SK-N-MC (cell line): ENCODE measurements around the gene HS6ST1.

Experiments
- EZH2 ChIP-seq: fragments of 200-600 bp; sonication (generic); IDR thresholded peaks from one replicate; pipeline ENCODE4 v1.6.1; 2017; ENCODE audit warnings: antibody characterized with exemption
- POLR2AphosphoS5 ChIP-seq: IDR thresholded peaks from 2 replicates; pipeline ENCODE4 v1.6.1; 2012; ENCODE audit warnings: mild to moderate bottlenecking, low read depth, low read length, borderline replicate concordance

- no peak for TF ChIP-seq EZH2
- TF ChIP-seq POLR2AphosphoS5 = no peak
Measured at GRCh38 chr2:128305555-128306080, 13.1 kb downstream of the HS6ST1 start.
